SK-N-SH treated with all-trans-retinoic acid at 6 μM for 48 hours (cell line): Measurements from ENCODE around the gene DCTN5.

ENCODE experiments used
- ATAC-seq: fragments of 200-7000 bp; cut with Tn5 transposase; 3 replicates; pipeline ENCODE4 v1.9.1; 2020; ENCODE audit warnings: mild to moderate bottlenecking, moderate library complexity
- ARNTL ChIP-seq: fragments of 450-650 bp; formaldehyde crosslinking; IDR thresholded peaks from 2 replicates; pipeline ENCODE4 v1.5.0; 2020; ENCODE audit warnings: low read depth, mild to moderate bottlenecking, moderate library complexity, borderline replicate concordance
- BACH2 ChIP-seq: fragments of 250-450 bp; sonication (Bioruptor Pico); IDR thresholded peaks from 2 replicates; pipeline ENCODE4 v1.9.0; 2021; ENCODE audit warnings: mild to moderate bottlenecking, borderline replicate concordance
- CREB5 ChIP-seq: fragments of 250-450 bp; sonication (Bioruptor Pico); IDR thresholded peaks from 2 replicates; pipeline ENCODE4 v1.5.1; 2020; ENCODE audit warnings: low read depth, mild to moderate bottlenecking, moderate library complexity
- CSDC2 ChIP-seq: fragments of 250-450 bp; sonication (Bioruptor Pico); IDR thresholded peaks from 2 replicates; pipeline ENCODE4 v1.5.0; 2020; ENCODE audit warnings: mild to moderate bottlenecking, moderate library complexity
- CSRNP3 ChIP-seq: fragments of 250-450 bp; sonication (Bioruptor Pico); IDR thresholded peaks from 2 replicates; pipeline ENCODE4 v1.5.1; 2021; ENCODE audit warnings: mild to moderate bottlenecking, moderate library complexity
- ESRRG ChIP-seq: fragments of 250-450 bp; sonication (Bioruptor Pico); IDR thresholded peaks from 2 replicates; pipeline ENCODE4 v1.6.1; 2021; ENCODE audit warnings: mild to moderate bottlenecking
- GLIS3 ChIP-seq: fragments of 250-450 bp; sonication (Bioruptor Pico); IDR thresholded peaks from 2 replicates; pipeline ENCODE4 v1.5.0; 2020; ENCODE audit warnings: mild to moderate bottlenecking, moderate library complexity
- ISL1 ChIP-seq: fragments of 250-450 bp; sonication (Bioruptor Pico); IDR thresholded peaks from 2 replicates; pipeline ENCODE4 v2.1.2; 2022; ENCODE audit warnings: mild to moderate bottlenecking, moderate library complexity
- OSR1 ChIP-seq: fragments of 250-450 bp; sonication (Bioruptor Pico); IDR thresholded peaks from 2 replicates; pipeline ENCODE4 v1.8.0; 2022; ENCODE audit warnings: moderate library complexity, mild to moderate bottlenecking, inconsistent platforms
- POU6F1 ChIP-seq: fragments of 250-450 bp; sonication (Bioruptor Pico); IDR thresholded peaks from 2 replicates; pipeline ENCODE4 v1.8.0; 2021; ENCODE audit warnings: low read depth, mild to moderate bottlenecking, moderate library complexity, borderline replicate concordance
- PPARA ChIP-seq: fragments of 250-450 bp; sonication (Bioruptor Pico); IDR thresholded peaks from 2 replicates; pipeline ENCODE4 v1.5.0; 2020; ENCODE audit warnings: mild to moderate bottlenecking, borderline replicate concordance
- SNAI2 ChIP-seq: fragments of 250-450 bp; sonication (Bioruptor Pico); IDR thresholded peaks from 2 replicates; pipeline ENCODE4 v1.5.0; 2020; ENCODE audit warnings: mild to moderate bottlenecking, moderate library complexity
- TCF4 ChIP-seq: fragments of 250-450 bp; sonication (Bioruptor Pico); IDR thresholded peaks from 2 replicates; pipeline ENCODE4 v1.8.0; 2021; ENCODE audit warnings: mild to moderate bottlenecking, moderate library complexity, borderline replicate concordance
- TSHZ2 ChIP-seq: fragments of 250-450 bp; sonication (Bioruptor Pico); IDR thresholded peaks from 2 replicates; pipeline ENCODE4 v1.5.0; 2020; ENCODE audit warnings: mild to moderate bottlenecking, moderate library complexity
- ZC3H10 ChIP-seq: fragments of 250-450 bp; sonication (Bioruptor Pico); IDR thresholded peaks from 2 replicates; pipeline ENCODE4 v1.5.1; 2021; ENCODE audit warnings: mild to moderate bottlenecking, moderate library complexity
- ZFP3 ChIP-seq: fragments of 250-450 bp; sonication (Bioruptor Pico); IDR thresholded peaks from 2 replicates; pipeline ENCODE4 v1.5.0; 2020; ENCODE audit warnings: mild to moderate bottlenecking, moderate library complexity
- ZFP30 ChIP-seq: fragments of 450-650 bp; formaldehyde crosslinking; IDR thresholded peaks from 2 replicates; pipeline ENCODE4 v1.5.0; 2022; ENCODE audit warnings: mild to moderate bottlenecking, moderate library complexity
- ZNF565 ChIP-seq: fragments of 450-650 bp; formaldehyde crosslinking; conservative IDR thresholded peaks from 2 replicates; pipeline ENCODE4 v1.5.0; 2020; ENCODE audit warnings: low read depth, mild to moderate bottlenecking, moderate library complexity
- ZNF70 ChIP-seq: fragments of 450-650 bp; formaldehyde crosslinking; IDR thresholded peaks from 2 replicates; pipeline ENCODE4 v1.5.0; 2020; ENCODE audit warnings: mild to moderate bottlenecking, moderate library complexity
- ZNF8 ChIP-seq: fragments of 450-650 bp; formaldehyde crosslinking; IDR thresholded peaks from 2 replicates; pipeline ENCODE4 v1.5.0; 2020; ENCODE audit warnings: mild to moderate bottlenecking, moderate library complexity
- TF ChIP-seq, protein P1 (sequence below): fragments of 250-450 bp; sonication (Bioruptor Pico); IDR thresholded peaks from 2 replicates; pipeline ENCODE4 v1.8.0; 2020; ENCODE audit warnings: mild to moderate bottlenecking, moderate library complexity, borderline replicate concordance

Gene DCTN5

DNA sequence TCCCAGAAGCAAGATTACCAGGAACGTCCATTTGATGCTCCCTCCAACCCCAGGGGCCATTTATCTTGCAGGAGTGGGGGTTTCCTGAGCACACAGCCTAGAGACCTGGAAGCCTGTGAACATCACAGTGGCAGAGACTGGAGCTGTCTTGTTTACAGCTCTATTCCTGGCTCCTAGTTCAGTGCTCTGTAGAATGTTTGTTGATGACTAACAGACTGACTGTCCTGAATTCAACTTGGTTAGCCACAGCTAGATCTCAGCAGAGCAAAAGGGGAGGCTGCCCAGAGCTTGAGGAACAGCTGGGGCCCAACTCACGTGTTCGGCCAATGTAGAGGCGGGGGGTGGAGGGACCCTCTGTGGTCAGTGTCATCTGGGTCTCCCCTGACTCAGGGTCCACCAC lies 65.2 kb downstream of the DCTN5 start:
- ATAC-seq: no peak

DNA sequence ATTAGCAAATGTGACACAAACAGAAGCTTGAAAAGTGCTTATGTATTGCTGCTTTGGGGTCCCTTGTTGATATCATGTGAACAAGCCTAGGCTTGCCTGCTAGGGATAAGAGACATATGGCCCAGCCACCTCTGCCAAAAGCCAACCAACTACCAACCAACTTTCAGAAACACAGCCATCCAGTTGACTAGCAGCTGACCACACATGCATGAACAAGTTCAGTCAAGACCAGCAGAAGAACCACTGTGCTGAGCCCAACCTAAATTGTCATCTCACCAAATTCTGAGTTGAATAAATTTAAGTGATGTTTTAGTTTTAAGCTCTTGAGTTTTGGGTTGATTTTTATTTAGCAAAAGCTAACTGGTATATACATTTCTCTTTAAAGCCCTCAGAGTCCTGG lies 68.3 kb downstream of the DCTN5 start:
- TF ChIP-seq BACH2 (CRISPR knock-in tag): no peak
- no peak for TF ChIP-seq GLIS3 (CRISPR knock-in tag)
- no peak for TF ChIP-seq ZNF70 (CRISPR knock-in tag)
- no peak for TF ChIP-seq PPARA
- TF ChIP-seq TCF4 (CRISPR knock-in tag): no peak
- TF ChIP-seq OSR1 (CRISPR knock-in tag): no peak
- no peak for TF ChIP-seq ARNTL (CRISPR knock-in tag)
- no peak for ATAC-seq

More for the DNA sequence above, 65.2 kb downstream of the DCTN5 start:
- TF ChIP-seq CREB5 (CRISPR knock-in tag): no peak
- TF ChIP-seq ZC3H10 (CRISPR knock-in tag): no peak
- TF ChIP-seq, protein P1, sequence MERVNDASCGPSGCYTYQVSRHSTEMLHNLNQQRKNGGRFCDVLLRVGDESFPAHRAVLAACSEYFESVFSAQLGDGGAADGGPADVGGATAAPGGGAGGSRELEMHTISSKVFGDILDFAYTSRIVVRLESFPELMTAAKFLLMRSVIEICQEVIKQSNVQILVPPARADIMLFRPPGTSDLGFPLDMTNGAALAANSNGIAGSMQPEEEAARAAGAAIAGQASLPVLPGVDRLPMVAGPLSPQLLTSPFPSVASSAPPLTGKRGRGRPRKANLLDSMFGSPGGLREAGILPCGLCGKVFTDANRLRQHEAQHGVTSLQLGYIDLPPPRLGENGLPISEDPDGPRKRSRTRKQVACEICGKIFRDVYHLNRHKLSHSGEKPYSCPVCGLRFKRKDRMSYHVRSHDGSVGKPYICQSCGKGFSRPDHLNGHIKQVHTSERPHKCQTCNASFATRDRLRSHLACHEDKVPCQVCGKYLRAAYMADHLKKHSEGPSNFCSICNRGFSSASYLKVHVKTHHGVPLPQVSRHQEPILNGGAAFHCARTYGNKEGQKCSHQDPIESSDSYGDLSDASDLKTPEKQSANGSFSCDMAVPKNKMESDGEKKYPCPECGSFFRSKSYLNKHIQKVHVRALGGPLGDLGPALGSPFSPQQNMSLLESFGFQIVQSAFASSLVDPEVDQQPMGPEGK (CRISPR knock-in tag): no peak
- no peak for TF ChIP-seq ZNF70 (CRISPR knock-in tag)
- no peak for TF ChIP-seq POU6F1 (CRISPR knock-in tag)
- no peak for TF ChIP-seq CSDC2
- TF ChIP-seq ZNF565 (CRISPR knock-in tag): no peak
- no peak for TF ChIP-seq CSRNP3 (CRISPR knock-in tag)
- TF ChIP-seq ZFP30 (CRISPR knock-in tag): no peak
- TF ChIP-seq ARNTL (CRISPR knock-in tag): no peak
- TF ChIP-seq SNAI2 (CRISPR knock-in tag): no peak
- TF ChIP-seq TCF4 (CRISPR knock-in tag): no peak
- no peak for TF ChIP-seq PPARA
- TF ChIP-seq BACH2 (CRISPR knock-in tag): no peak
- no peak for TF ChIP-seq ZFP3 (CRISPR knock-in tag)
- no peak for TF ChIP-seq ESRRG (CRISPR knock-in tag)
- no peak for TF ChIP-seq ISL1 (CRISPR knock-in tag)
- TF ChIP-seq ZNF8 (CRISPR knock-in tag): no peak
- no peak for TF ChIP-seq GLIS3 (CRISPR knock-in tag)
- no peak for TF ChIP-seq TSHZ2 (CRISPR knock-in tag)

- no peak for TF ChIP-seq BACH2 (CRISPR knock-in tag)
- no peak for TF ChIP-seq CSRNP3 (CRISPR knock-in tag)
- TF ChIP-seq ARNTL (CRISPR knock-in tag): no peak
- no peak for TF ChIP-seq ZC3H10 (CRISPR knock-in tag)
- no peak for TF ChIP-seq POU6F1 (CRISPR knock-in tag)
- TF ChIP-seq, all 23 proteins: peak for 0
- no peak for ATAC-seq
Measured at GRCh38 chr16:23710008-23710407, 68.7 kb downstream of the DCTN5 start.
